Measurements from ENCODE around the gene ALPK1.
A peak's percentile ranks its signal among the peaks of the same experiment; 100 is the strongest.

The ALPK1 gene

DNA sequence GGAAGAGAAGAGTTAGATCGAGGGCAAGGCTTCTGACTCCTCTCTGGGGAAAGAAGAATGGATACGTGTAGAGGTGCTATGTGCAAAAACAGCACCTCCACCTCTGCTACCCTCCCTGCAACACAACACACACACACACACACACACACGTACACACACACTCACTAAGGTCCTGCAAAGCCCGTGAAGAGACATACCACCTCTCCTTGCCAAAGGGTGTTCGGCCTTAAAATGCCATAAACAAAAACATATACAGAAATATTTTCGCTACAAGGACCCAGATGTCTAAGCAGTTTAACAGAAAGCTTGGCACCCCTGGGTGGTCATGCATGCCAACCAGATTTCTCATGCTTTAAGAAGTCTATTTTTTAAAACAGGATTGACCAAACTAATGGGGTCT is 13.0 kb upstream of the ALPK1 start:
- Histone ChIP-seq H3K4me2 (ENCODE audit: low read length) (peak overlapping the region; percentile 59), H2AFZ (peak overlapping the region; percentile 96), H3K27me3 (ENCODE audit: control insufficient read depth, insufficient read depth, low read length) (no peaks in the 10 kb centered on the region), H3K9ac (no peak overlapping the region), H3K4me1 (no peaks in the 10 kb centered on the region), H3K79me2 (no peaks in the 10 kb centered on the region), H3K27ac (no peak overlapping the region), H3K36me3 (ENCODE audit: control insufficient read depth, insufficient read depth, low read length) (no peaks in the 10 kb centered on the region), H3K4me3 (ENCODE audit: low read depth, low read length) (peak overlapping the region; percentile 54), H3K9me3 (ENCODE audit: control insufficient read depth, low read length) (no peaks in the 10 kb centered on the region)
- no peak for TF ChIP-seq CTCF (IDR thresholded peaks at IDR 0.05)

DNA sequence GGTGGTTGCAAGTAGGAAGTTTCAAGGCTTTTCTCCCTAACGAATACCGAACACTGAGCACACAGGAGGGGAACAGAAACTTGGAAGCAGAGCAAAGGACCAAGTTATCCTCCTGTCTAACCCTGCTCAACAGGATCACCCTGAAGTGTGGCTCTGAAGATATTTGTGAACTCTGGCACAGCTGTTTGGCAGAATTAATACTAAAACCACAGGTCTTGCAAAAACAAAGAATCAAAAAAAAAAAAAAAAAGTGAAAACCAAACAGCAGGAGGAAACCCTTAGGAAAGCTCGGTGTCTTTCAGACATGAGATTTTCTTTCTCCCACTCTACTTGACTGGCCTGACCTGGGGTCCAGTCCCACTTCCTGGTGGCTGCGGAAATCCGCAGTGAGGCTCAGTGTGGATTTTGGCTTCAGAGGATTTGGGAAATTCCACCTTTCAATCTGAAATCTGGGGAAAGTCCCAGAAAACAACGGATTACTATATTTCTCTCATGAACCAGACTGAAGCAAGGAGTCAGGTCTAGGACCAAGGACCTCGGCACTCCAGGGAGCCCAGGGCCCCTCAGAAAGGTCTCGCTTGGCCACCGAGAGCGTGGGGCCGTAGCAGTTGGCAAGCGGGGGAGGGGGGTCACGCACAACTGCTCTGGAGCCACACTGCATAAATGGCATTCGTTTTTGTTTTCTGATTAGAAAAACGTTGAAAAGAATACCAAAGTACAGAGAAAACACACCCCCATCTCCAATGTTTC is 12.3 kb upstream of the ALPK1 start:
- Histone ChIP-seq H3K9me3 (ENCODE audit: control insufficient read depth, low read length) (no peaks in the 10 kb centered on the region), H3K9ac (no peak overlapping the region), H3K27ac (peak overlapping the region; percentile 79), H3K4me1 (no peaks in the 10 kb centered on the region), H3K27me3 (ENCODE audit: control insufficient read depth, insufficient read depth, low read length) (no peaks in the 10 kb centered on the region), H3K4me2 (ENCODE audit: low read length) (peak overlapping the region; percentile 59), H3K36me3 (ENCODE audit: control insufficient read depth, insufficient read depth, low read length) (no peaks in the 10 kb centered on the region), H3K4me3 (ENCODE audit: low read depth, low read length) (peak overlapping the region; percentile 54), H2AFZ (peak overlapping the region; percentile 96), H3K79me2 (no peaks in the 10 kb centered on the region)
- no peak for TF ChIP-seq CTCF (IDR thresholded peaks at IDR 0.05)

GRCh38 chr4:112287258-112287989 is 9.7 kb upstream of the ALPK1 start:
- Histone ChIP-seq H3K4me2 (ENCODE audit: low read length) (no peak overlapping the region), H3K4me1 (no peaks in the 10 kb centered on the region), H3K27me3 (ENCODE audit: control insufficient read depth, insufficient read depth, low read length) (no peaks in the 10 kb centered on the region), H3K36me3 (ENCODE audit: control insufficient read depth, insufficient read depth, low read length) (no peaks in the 10 kb centered on the region), H3K27ac (no peak overlapping the region), H3K4me3 (ENCODE audit: low read depth, low read length) (no peak overlapping the region), H2AFZ (peak overlapping the region; percentile 64), H3K9me3 (ENCODE audit: control insufficient read depth, low read length) (no peaks in the 10 kb centered on the region), H3K9ac (no peak overlapping the region), H3K79me2 (no peaks in the 10 kb centered on the region)
- TF ChIP-seq CTCF (IDR thresholded peaks at IDR 0.05), result no peak

- no peak overlapping the region for H3K27ac ChIP-seq
- no peaks in the 10 kb centered on the region for H3K36me3 ChIP-seq (ENCODE audit: control insufficient read depth, insufficient read depth, low read length)
Measured at GRCh38 chr4:112288455-112288854, 8.7 kb upstream of the ALPK1 start.

More at GRCh38 chr4:112288455-112288854, 8.7 kb upstream of the ALPK1 start:
- Histone ChIP-seq H3K4me2 (ENCODE audit: low read length) (no peak overlapping the region), H3K27me3 (ENCODE audit: control insufficient read depth, insufficient read depth, low read length) (no peaks in the 10 kb centered on the region), H2AFZ (peak overlapping the region; percentile 64), H3K4me1 (no peaks in the 10 kb centered on the region), H3K79me2 (no peaks in the 10 kb centered on the region), H3K9me3 (ENCODE audit: control insufficient read depth, low read length) (no peaks in the 10 kb centered on the region), H3K4me3 (ENCODE audit: low read depth, low read length) (no peak overlapping the region), H3K9ac (no peak overlapping the region)
- TF ChIP-seq CTCF (IDR thresholded peaks at IDR 0.05), result no peak

Measured in parathyroid adenoma (tissue), 2 donors.